Astrocyte (in vitro differentiated cells and primary cell): ENCODE data around the gene GNPTG. TPM values are rescaled to one million over a fixed set of nuclear protein-coding genes. Genes with fewer than 3 reads are reported as not detected.

Source experiments
- DNase-seq: peaks from one replicate; pipeline ENCODE4 v3.0.0-alpha.2; 2010; ENCODE audit warnings: low read depth
- FAIRE-seq: peaks from 2 replicates; lab custom pipeline; 2011; peaks lifted over from hg19 to GRCh38; lab: Jason Lieb, UNC
- H2AFZ ChIP-seq: 2 replicates; pipeline ENCODE4 v1.6.0; 2012; ENCODE audit warnings: low read depth, low read length, inconsistent platforms
- H3K27ac ChIP-seq: 2 replicates; pipeline ENCODE4 v1.5.1; 2011; ENCODE audit warnings: low read depth, low read length, inconsistent platforms
- H3K27me3 ChIP-seq: 2 replicates; pipeline ENCODE4 v1.6.0; 2011; ENCODE audit warnings: low read length, inconsistent platforms; ENCODE audit not compliant: insufficient read depth
- H3K36me3 ChIP-seq: 2 replicates; pipeline ENCODE4 v1.5.1; 2011; ENCODE audit warnings: low read length, inconsistent platforms; ENCODE audit not compliant: insufficient read depth
- H3K4me1 ChIP-seq: 2 replicates; pipeline ENCODE4 v1.5.1; 2011; ENCODE audit warnings: low read length, inconsistent platforms; ENCODE audit not compliant: insufficient read depth
- H3K4me2 ChIP-seq: 2 replicates; pipeline ENCODE4 v1.6.0; 2012; ENCODE audit warnings: low read length, inconsistent platforms
- H3K4me3 ChIP-seq: 2 replicates; pipeline ENCODE4 v1.5.1; 2011; ENCODE audit warnings: low read depth, mild to moderate bottlenecking, low read length, inconsistent platforms; ENCODE audit not compliant: insufficient read depth
- H3K79me2 ChIP-seq: 2 replicates; pipeline ENCODE4 v1.6.0; 2012; ENCODE audit warnings: mild to moderate bottlenecking, low read length, inconsistent platforms; ENCODE audit not compliant: insufficient read depth
- H3K9ac ChIP-seq: 2 replicates; pipeline ENCODE4 v1.6.0; 2012; ENCODE audit warnings: mild to moderate bottlenecking, low read length, inconsistent platforms
- H3K9me3 ChIP-seq: 2 replicates; pipeline ENCODE4 v1.5.1; 2012; ENCODE audit warnings: low read depth, mild to moderate bottlenecking, low read length, inconsistent platforms; ENCODE audit not compliant: insufficient read depth
- H4K20me1 ChIP-seq: 2 replicates; pipeline ENCODE4 v1.6.0; 2012; ENCODE audit warnings: low read length, inconsistent platforms; ENCODE audit not compliant: insufficient read depth
- H3K27ac Mint-ChIP-seq: one replicate; pipeline ENCODE4 v1.8.0; 2021; ENCODE audit warnings: mild to moderate bottlenecking, mixed read lengths; ENCODE audit not compliant: unreplicated experiment
- H3K27me3 Mint-ChIP-seq: one replicate; pipeline ENCODE4 v1.8.0; 2021; ENCODE audit warnings: low read depth, mixed read lengths; ENCODE audit not compliant: unreplicated experiment
- H3K36me3 Mint-ChIP-seq: one replicate; pipeline ENCODE4 v1.8.0; 2021; ENCODE audit warnings: low read depth, mixed read lengths; ENCODE audit not compliant: unreplicated experiment
- H3K4me1 Mint-ChIP-seq: one replicate; pipeline ENCODE4 v1.8.0; 2021; ENCODE audit warnings: low read depth, mixed read lengths; ENCODE audit not compliant: unreplicated experiment
- H3K4me3 Mint-ChIP-seq: one replicate; pipeline ENCODE4 v1.8.0; 2021; ENCODE audit warnings: mild to moderate bottlenecking, moderate library complexity, mixed read lengths; ENCODE audit not compliant: unreplicated experiment
- H3K9me3 Mint-ChIP-seq: one replicate; pipeline ENCODE4 v1.8.0; 2021; ENCODE audit warnings: mild to moderate bottlenecking, mixed read lengths; ENCODE audit not compliant: unreplicated experiment
- EZH2 ChIP-seq: IDR thresholded peaks from 2 replicates; pipeline ENCODE4 v1.6.1; 2012; ENCODE audit warnings: mild to moderate bottlenecking, low read length, inconsistent platforms; ENCODE audit not compliant: insufficient read depth
- total RNA-seq: library from RNA; stranded (reverse); gene quantifications from 2 replicates; pipeline ENCODE4 v1.2.1, GENCODE V29; 2021
- TF ChIP-seq, protein P1 (sequence below): IDR thresholded peaks from 2 replicates; pipeline ENCODE4 v1.5.1; 2011; ENCODE audit warnings: low read depth, mild to moderate bottlenecking, inconsistent platforms, low read length, moderate library complexity; ENCODE audit not compliant: insufficient read depth

Gene GNPTG
- total RNA-seq, 1 donor from 2014 or later = 45.5 TPM

DNA sequence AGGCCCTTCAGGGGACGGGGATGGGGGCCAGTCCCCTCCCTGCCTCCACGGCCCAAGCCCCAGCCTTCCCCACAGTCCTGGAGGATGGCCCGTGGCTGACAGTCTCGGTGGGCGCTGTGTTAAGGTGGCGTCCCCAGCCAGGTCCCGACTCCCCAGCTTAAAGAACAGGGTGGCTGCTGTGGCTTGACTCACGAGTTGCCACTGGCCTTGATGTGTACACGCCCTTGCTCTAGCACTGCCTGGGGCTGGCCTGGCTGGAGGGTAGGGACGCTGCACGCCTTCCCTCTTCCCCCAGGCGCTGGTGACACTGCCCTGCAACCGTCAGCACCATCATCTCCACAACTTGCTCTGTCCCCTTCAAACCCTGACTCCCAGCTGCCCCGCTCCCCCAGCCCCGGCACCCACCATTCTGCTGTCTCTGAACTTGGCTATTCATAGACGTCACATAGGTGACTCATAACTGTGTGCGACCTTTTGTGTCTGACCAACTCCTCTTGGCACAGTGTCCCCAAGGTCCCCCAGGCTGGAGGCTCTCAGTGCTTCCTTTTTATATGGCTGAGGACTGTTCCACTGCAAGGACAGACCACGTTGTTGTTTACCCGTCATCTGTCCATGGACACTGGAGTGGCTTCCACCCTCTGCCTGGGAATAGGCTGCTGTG is 6.3 kb downstream of the GNPTG start:
- H3K4me3 Mint-ChIP-seq = no peak overlapping the region

DNA sequence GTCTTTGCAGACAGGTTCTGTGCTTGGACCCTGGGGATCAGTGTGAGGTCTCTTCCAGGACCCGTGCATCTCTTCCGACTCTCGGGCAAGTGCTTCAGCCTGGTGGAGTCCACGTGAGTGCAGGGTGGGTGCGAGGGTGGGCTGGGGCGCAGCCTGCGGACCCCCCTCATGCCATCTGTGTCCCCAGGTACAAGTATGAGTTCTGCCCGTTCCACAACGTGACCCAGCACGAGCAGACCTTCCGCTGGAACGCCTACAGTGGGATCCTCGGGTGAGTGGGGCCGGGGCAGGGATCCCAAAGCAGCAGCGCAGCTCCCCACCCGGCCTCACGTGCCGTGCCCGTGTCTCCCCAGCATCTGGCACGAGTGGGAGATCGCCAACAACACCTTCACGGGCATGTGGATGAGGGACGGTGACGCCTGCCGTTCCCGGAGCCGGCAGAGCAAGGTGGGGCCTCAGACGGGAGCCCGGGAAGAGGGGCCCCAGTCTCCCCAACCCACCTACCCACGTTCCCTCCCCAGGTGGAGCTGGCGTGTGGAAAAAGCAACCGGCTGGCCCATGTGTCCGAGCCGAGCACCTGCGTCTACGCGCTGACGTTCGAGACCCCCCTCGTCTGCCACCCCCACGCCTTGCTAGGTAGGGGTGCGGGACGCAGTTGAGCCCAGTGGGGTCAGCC is 10.1 kb downstream of the GNPTG start:
- no peaks in the 10 kb centered on the region for H3K27me3 ChIP-seq
- no peaks in the 10 kb centered on the region for H3K9me3 ChIP-seq
- Mint-ChIP-seq H3K36me3 (peaks cover 2% of the 10 kb centered on the region), H3K27ac (no peak overlapping the region), H3K9me3 (no peaks in the 10 kb centered on the region), H3K27me3 (no peaks in the 10 kb centered on the region), H3K4me1 (peaks cover 3% of the 10 kb centered on the region), H3K4me3 (no peak overlapping the region)
- no peak overlapping the region for H3K4me3 ChIP-seq
- DNase-seq (no peak), FAIRE-seq (no peak)
- H4K20me1 ChIP-seq = peaks cover 61% of the 10 kb centered on the region
- no peak for TF ChIP-seq EZH2
- TF ChIP-seq, protein P1, sequence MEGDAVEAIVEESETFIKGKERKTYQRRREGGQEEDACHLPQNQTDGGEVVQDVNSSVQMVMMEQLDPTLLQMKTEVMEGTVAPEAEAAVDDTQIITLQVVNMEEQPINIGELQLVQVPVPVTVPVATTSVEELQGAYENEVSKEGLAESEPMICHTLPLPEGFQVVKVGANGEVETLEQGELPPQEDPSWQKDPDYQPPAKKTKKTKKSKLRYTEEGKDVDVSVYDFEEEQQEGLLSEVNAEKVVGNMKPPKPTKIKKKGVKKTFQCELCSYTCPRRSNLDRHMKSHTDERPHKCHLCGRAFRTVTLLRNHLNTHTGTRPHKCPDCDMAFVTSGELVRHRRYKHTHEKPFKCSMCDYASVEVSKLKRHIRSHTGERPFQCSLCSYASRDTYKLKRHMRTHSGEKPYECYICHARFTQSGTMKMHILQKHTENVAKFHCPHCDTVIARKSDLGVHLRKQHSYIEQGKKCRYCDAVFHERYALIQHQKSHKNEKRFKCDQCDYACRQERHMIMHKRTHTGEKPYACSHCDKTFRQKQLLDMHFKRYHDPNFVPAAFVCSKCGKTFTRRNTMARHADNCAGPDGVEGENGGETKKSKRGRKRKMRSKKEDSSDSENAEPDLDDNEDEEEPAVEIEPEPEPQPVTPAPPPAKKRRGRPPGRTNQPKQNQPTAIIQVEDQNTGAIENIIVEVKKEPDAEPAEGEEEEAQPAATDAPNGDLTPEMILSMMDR = no peak
- H2AFZ ChIP-seq = no peak overlapping the region
- H3K9ac ChIP-seq = no peak overlapping the region
- H3K4me2 ChIP-seq = no peak overlapping the region
- H3K79me2 ChIP-seq = peaks cover 52% of the 10 kb centered on the region
- H3K36me3 ChIP-seq = peaks cover 7% of the 10 kb centered on the region
- H3K27ac ChIP-seq = no peak overlapping the region
- no peaks in the 10 kb centered on the region for H3K4me1 ChIP-seq

More for the DNA sequence above, 6.3 kb downstream of the GNPTG start:
- H3K4me3 ChIP-seq = no peak overlapping the region
- DNase-seq (no peak), FAIRE-seq (no peak)
- H3K27me3 ChIP-seq = no peaks in the 10 kb centered on the region
- H2AFZ ChIP-seq = no peak overlapping the region
- Mint-ChIP-seq H3K9me3 (no peaks in the 10 kb centered on the region), H3K36me3 (peaks cover 2% of the 10 kb centered on the region), H3K27ac (no peak overlapping the region), H3K27me3 (no peaks in the 10 kb centered on the region), H3K4me1 (peaks cover 7% of the 10 kb centered on the region)
- H3K9me3 ChIP-seq = no peaks in the 10 kb centered on the region
- peaks cover 82% of the 10 kb centered on the region for H4K20me1 ChIP-seq
- peaks cover 4% of the 10 kb centered on the region for H3K36me3 ChIP-seq
- H3K9ac ChIP-seq = no peak overlapping the region
- peaks cover 90% of the 10 kb centered on the region for H3K79me2 ChIP-seq
- no peak overlapping the region for H3K27ac ChIP-seq
- H3K4me2 ChIP-seq = no peak overlapping the region
- TF ChIP-seq, protein P1 = no peak
- no peak for TF ChIP-seq EZH2
- no peaks in the 10 kb centered on the region for H3K4me1 ChIP-seq

- no peak overlapping the region for H3K4me3 ChIP-seq
- no peak overlapping the region for H3K4me2 ChIP-seq
- H3K9me3 ChIP-seq = no peaks in the 10 kb centered on the region
- FAIRE-seq (no peak), DNase-seq (no peak)
- no peaks in the 10 kb centered on the region for H3K27me3 Mint-ChIP-seq
- no peak overlapping the region for H3K27ac ChIP-seq
- TF ChIP-seq, protein P1 = no peak
- TF ChIP-seq EZH2 = no peak
- H3K9me3 Mint-ChIP-seq = no peaks in the 10 kb centered on the region
- no peak overlapping the region for H3K4me3 Mint-ChIP-seq
- peaks cover 3% of the 10 kb centered on the region for H3K4me1 Mint-ChIP-seq
- H3K36me3 ChIP-seq = peaks cover 7% of the 10 kb centered on the region
- no peaks in the 10 kb centered on the region for H3K4me1 ChIP-seq
- H3K27me3 ChIP-seq = no peaks in the 10 kb centered on the region
- H3K27ac Mint-ChIP-seq = no peak overlapping the region
- no peak overlapping the region for H2AFZ ChIP-seq
- H4K20me1 ChIP-seq = peaks cover 56% of the 10 kb centered on the region
- peaks cover 46% of the 10 kb centered on the region for H3K79me2 ChIP-seq
- no peak overlapping the region for H3K9ac ChIP-seq
- peaks cover 2% of the 10 kb centered on the region for H3K36me3 Mint-ChIP-seq
Measured at GRCh38 chr16:1362807-1363206, 11.1 kb downstream of the GNPTG start.
